HG03378 (cell line): ENCODE results near the gene AGTRAP.

Experiments
- ATAC-seq: cut with Tn5 transposase; IDR thresholded peaks from one replicate; pipeline ENCODE4 v1.9.1; 2021; ENCODE audit warnings: mild to moderate bottlenecking, moderate library complexity; ENCODE audit not compliant: unreplicated experiment

Gene AGTRAP

GRCh38 chr1:11795238-11795890, 59.4 kb downstream of the AGTRAP start:
- no peak for ATAC-seq

GRCh38 chr1:11796036-11796828, 60.3 kb downstream of the AGTRAP start:
- ATAC-seq = no peak

GRCh38 chr1:11797525-11798216, 61.7 kb downstream of the AGTRAP start:
- ATAC-seq = no peak

- no peak for ATAC-seq
These were observed 63.2 kb downstream of the AGTRAP start for GRCh38 chr1:11799099-11799498.

GRCh38 chr1:11799896-11800295, 64.0 kb downstream of the AGTRAP start:
- no peak for ATAC-seq

GRCh38 chr1:11800391-11800755, 64.4 kb downstream of the AGTRAP start:
- ATAC-seq = no peak
